PC-9 (cell line): ENCODE data around the gene PTPRM. TPM values are rescaled to one million over a fixed set of nuclear protein-coding genes. Genes with fewer than 3 reads are reported as not detected.

ENCODE experiments used
- BruUV-seq: library from RNA; stranded (reverse); fragments of 400-500 nt; replicated peaks from 2 replicates; lab custom pipeline; 2021; lab: Mats Ljungman, UMichigan
- CTCF ChIA-PET: fragments of 300-600 bp; sonication (Branson Sonifier 250); formaldehyde crosslinking; loops from one replicate; lab custom pipeline; 2022; ENCODE audit warnings: antibody characterized with exemption; lab: Charles Lee
- POLR2A ChIA-PET: fragments of 300-600 bp; sonication (Branson Sonifier 250); formaldehyde crosslinking; loops from one replicate; lab custom pipeline; 2022; ENCODE audit warnings: antibody characterized with exemption; ENCODE audit not compliant: unreplicated experiment; lab: Charles Lee
- DNase-seq, 2 experiments: peaks; one replicate each; pipeline versions ENCODE4 v3.0.0 to v3.0.0-alpha.2; 2015 to 2022; ENCODE audit warnings: mixed read lengths in 1 of 2
- H2AFZ ChIP-seq: fragments of 200-600 bp; sonication (generic); 2 replicates; pipeline ENCODE4 v1.8.1; 2017; ENCODE audit warnings: antibody characterized with exemption
- H3F3A ChIP-seq: fragments of 200-600 bp; sonication (generic); 2 replicates; pipeline ENCODE4 v1.8.1; 2017; ENCODE audit warnings: antibody characterized with exemption, mild to moderate bottlenecking, low read depth; ENCODE audit not compliant: insufficient read depth
- H3K27ac ChIP-seq: fragments of 200-600 bp; sonication (generic); 2 replicates; pipeline ENCODE4 v1.6.1; 2016; ENCODE audit warnings: mixed run types
- H3K27me3 ChIP-seq: fragments of 200-600 bp; sonication (generic); 2 replicates; pipeline ENCODE4 v1.6.1; 2016; ENCODE audit warnings: low read depth, mixed run types; ENCODE audit not compliant: insufficient read depth
- H3K36me3 ChIP-seq: fragments of 200-600 bp; sonication (generic); 2 replicates; pipeline ENCODE4 v1.6.1; 2016; ENCODE audit warnings: low read depth, mixed run types
- H3K4me1 ChIP-seq: fragments of 200-600 bp; sonication (generic); replicated peaks from 2 replicates; pipeline ENCODE4 v1.6.1; 2016; ENCODE audit warnings: mixed run types; ENCODE audit not compliant: insufficient read depth
- H3K4me2 ChIP-seq: fragments of 200-600 bp; sonication (generic); 2 replicates; pipeline ENCODE4 v1.6.1; 2017; ENCODE audit warnings: mixed run types
- H3K4me3 ChIP-seq: fragments of 200-600 bp; sonication (generic); 2 replicates; pipeline ENCODE4 v1.6.1; 2016; ENCODE audit warnings: mixed run types
- H3K79me2 ChIP-seq: fragments of 200-600 bp; sonication (generic); 2 replicates; pipeline ENCODE4 v1.6.1; 2017; ENCODE audit warnings: low read depth, mixed run types
- H3K9me2 ChIP-seq: fragments of 200-600 bp; sonication (generic); 2 replicates; pipeline ENCODE4 v1.8.1; 2017; ENCODE audit warnings: mild to moderate bottlenecking; ENCODE audit not compliant: insufficient read depth
- H3K9me3 ChIP-seq: fragments of 200-600 bp; sonication (generic); 2 replicates; pipeline ENCODE4 v1.8.1; 2016; ENCODE audit warnings: low read depth; ENCODE audit not compliant: insufficient read depth
- H4K20me1 ChIP-seq: fragments of 200-600 bp; sonication (generic); 2 replicates; pipeline ENCODE4 v1.8.1; 2017; ENCODE audit not compliant: insufficient read depth
- EZH2 ChIP-seq: fragments of 200-600 bp; sonication (generic); IDR thresholded peaks from 2 replicates; pipeline ENCODE4 v1.8.0; 2017; ENCODE audit warnings: antibody characterized with exemption, low read depth
- intact Hi-C: fragments of 100-400 bp; cut with micrococcal nuclease; formaldehyde crosslinking; loops from one replicate; pipeline ENCODE4 v1.10.0; 2022; ENCODE audit not compliant: unreplicated experiment
- total RNA-seq: library from RNA; stranded (reverse); gene quantifications from 2 replicates; pipeline ENCODE4 v1.2.3, GENCODE V29; 2021
- TF ChIP-seq, protein P1 (sequence below): fragments of 200-600 bp; sonication (generic); conservative IDR thresholded peaks from 2 replicates; pipeline ENCODE4 v1.6.1; 2017; ENCODE audit warnings: mixed run types, antibody characterized with exemption, mild to moderate bottlenecking, moderate library complexity

The PTPRM gene
- total RNA-seq, 1 experiment from 2014 or later, result 32.5 TPM

DNA sequence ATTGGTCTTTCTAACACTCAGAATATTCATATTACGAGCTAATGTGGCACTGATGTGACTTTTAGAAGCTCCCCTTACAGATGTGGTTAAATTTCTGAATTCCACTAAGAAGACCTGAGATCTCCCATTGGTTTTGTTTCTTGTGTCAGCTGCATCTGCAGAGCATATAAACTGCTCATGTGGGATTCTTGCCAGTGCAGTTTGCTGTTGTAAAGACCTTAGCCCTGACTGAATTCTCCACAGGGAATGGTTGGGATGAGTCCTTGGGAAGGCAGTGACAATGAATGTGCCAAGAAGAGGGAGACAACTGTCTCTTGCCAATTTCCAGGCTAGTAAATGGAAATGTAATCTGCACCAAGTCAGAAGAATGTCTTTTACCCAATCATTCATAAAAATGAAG lies 94.1 kb downstream of the PTPRM start:
- no peak overlapping the region for H3K4me3 ChIP-seq
- TF ChIP-seq EZH2, result no peak
- TF ChIP-seq, protein P1, sequence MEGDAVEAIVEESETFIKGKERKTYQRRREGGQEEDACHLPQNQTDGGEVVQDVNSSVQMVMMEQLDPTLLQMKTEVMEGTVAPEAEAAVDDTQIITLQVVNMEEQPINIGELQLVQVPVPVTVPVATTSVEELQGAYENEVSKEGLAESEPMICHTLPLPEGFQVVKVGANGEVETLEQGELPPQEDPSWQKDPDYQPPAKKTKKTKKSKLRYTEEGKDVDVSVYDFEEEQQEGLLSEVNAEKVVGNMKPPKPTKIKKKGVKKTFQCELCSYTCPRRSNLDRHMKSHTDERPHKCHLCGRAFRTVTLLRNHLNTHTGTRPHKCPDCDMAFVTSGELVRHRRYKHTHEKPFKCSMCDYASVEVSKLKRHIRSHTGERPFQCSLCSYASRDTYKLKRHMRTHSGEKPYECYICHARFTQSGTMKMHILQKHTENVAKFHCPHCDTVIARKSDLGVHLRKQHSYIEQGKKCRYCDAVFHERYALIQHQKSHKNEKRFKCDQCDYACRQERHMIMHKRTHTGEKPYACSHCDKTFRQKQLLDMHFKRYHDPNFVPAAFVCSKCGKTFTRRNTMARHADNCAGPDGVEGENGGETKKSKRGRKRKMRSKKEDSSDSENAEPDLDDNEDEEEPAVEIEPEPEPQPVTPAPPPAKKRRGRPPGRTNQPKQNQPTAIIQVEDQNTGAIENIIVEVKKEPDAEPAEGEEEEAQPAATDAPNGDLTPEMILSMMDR, result no peak
- BruUV-seq, result no TSS peak
- no peak overlapping the region for H3K27ac ChIP-seq
- H3K9me3 ChIP-seq, result no peaks in the 10 kb centered on the region
- ChIA-PET POLR2A (no interaction called here), CTCF (no interaction called here)
- no peak overlapping the region for H2AFZ ChIP-seq
- intact Hi-C loops, result no loop called here
- H4K20me1 ChIP-seq, result no peaks in the 10 kb centered on the region
- H3K36me3 ChIP-seq, result no peaks in the 10 kb centered on the region
- no peak overlapping the region for H3K4me2 ChIP-seq
- H3K27me3 ChIP-seq, result no peaks in the 10 kb centered on the region
- DNase-seq, result no peak
- H3F3A ChIP-seq, result no peaks in the 10 kb centered on the region
- no peaks in the 10 kb centered on the region for H3K4me1 ChIP-seq
- H3K79me2 ChIP-seq, result no peaks in the 10 kb centered on the region
- H3K9me2 ChIP-seq, result no peaks in the 10 kb centered on the region

DNA sequence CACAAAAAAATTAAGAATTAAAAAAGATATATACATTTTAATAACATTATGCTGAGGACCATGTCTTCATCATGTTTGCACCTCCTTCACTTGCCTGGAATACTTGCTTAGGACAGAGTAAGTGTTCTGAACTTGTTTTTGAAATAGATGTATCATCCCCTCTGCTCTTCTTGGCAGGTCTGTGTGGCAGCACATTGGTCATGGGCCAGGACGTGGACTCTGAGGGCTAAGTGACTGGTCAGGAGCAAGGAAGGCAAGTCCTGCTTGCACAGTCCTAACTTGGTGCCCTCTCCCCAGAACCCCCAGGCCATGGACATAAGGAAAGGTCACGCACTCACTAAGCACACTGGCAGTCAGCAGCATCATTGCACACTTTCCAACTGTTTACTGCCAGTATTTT lies 95.8 kb downstream of the PTPRM start:
- H3F3A ChIP-seq, result no peaks in the 10 kb centered on the region
- H2AFZ ChIP-seq, result no peak overlapping the region
- no peaks in the 10 kb centered on the region for H3K36me3 ChIP-seq
- ChIA-PET POLR2A (no interaction called here), CTCF (no interaction called here)
- no peak overlapping the region for H3K4me2 ChIP-seq
- TF ChIP-seq, protein P1, result no peak
- TF ChIP-seq EZH2, result no peak
- no peaks in the 10 kb centered on the region for H3K9me2 ChIP-seq
- DNase-seq, result no peak
- H3K9me3 ChIP-seq, result no peaks in the 10 kb centered on the region
- no peaks in the 10 kb centered on the region for H3K27me3 ChIP-seq
- no peaks in the 10 kb centered on the region for H4K20me1 ChIP-seq
- no peak overlapping the region for H3K27ac ChIP-seq
- BruUV-seq, result no TSS peak
- no peaks in the 10 kb centered on the region for H3K4me1 ChIP-seq
- no peaks in the 10 kb centered on the region for H3K79me2 ChIP-seq
- intact Hi-C loops, result no loop called here
- no peak overlapping the region for H3K4me3 ChIP-seq

DNA sequence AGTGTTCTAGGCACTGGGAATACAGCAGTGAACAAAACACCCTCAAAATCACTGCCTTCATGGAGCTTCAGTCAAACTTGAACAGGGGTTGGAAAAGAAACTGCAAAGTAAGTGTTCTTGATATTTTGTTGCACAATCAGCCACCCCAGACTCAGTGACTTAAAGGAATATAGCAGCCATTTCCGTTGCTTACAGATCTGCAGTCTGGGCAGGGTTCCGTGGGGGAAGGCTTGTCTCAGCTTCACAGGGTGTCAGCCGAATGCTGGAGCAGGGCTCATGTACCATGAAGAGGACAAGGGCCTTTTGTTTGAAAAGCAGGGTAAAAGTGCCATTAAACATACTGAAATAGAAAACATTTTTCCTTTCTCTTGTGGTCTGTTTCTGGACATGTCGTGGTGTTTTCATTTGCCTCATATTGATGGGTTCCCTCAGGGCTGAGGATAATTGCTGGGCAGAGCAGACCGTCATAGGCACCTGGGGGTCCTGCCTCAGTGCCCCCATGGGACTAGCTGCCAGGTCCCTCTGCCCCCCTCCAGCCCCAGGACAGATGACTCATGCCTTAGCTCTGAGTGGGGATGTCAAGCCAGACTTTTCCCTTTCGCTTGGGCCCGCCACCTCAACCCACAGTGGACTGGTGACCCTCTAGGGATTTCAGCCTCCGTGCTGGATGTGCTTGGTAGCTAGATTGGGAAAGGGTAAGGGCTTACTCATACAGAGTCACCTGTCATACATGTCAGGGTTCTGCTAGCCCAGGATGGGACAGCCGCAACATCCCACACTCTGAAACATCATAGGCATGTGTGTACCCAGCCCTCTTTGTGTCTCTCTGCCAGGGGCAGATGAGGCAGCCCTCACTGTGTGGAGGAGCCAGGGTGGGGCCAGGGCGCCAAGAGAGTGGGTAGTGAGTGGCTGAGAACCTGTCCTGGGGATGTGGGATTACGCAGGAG lies 96.5 kb downstream of the PTPRM start:
- Histone ChIP-seq H3K27ac (no peak overlapping the region), H3K27me3 (no peaks in the 10 kb centered on the region), H3K9me3 (no peaks in the 10 kb centered on the region), H3K4me1 (no peaks in the 10 kb centered on the region), H3K79me2 (no peaks in the 10 kb centered on the region), H3F3A (no peaks in the 10 kb centered on the region), H2AFZ (no peak overlapping the region), H3K4me2 (no peak overlapping the region), H3K9me2 (no peaks in the 10 kb centered on the region), H3K4me3 (no peak overlapping the region), H3K36me3 (no peaks in the 10 kb centered on the region), H4K20me1 (no peaks in the 10 kb centered on the region)
- intact Hi-C loops, result no loop called here
- no peak for TF ChIP-seq EZH2
- TF ChIP-seq, protein P1, result no peak
- ChIA-PET POLR2A (no interaction called here), CTCF (no interaction called here)
- no peak for DNase-seq
- no TSS peak for BruUV-seq
